T47D (cell line): Measurements from ENCODE around the gene ABI3BP.
"Not testable (repeated sequence)": the region's sequence is repeated elsewhere in the genome, so short reads cannot be mapped to it uniquely, and the experiment has no call there.

Experiments
- DNase-seq, 2 experiments: peaks; one replicate each; pipeline versions ENCODE4 v3.0.0 to v3.0.0-alpha.2; 2011 to 2012; ENCODE audit warnings: low read depth in 1 of 2, low spot score in 1 of 2
- JUND ChIP-seq: IDR thresholded peaks from 2 replicates; pipeline ENCODE4 v1.6.1; 2012; ENCODE audit warnings: low read depth
- in situ Hi-C: cut with HindIII; loops from 2 replicates; pipeline ENCODE4 v1.10.0; 2016; ENCODE audit warnings: low sequenced_read_pairs, low pct_unique_long_range_greater_than_20kb

The ABI3BP gene

GRCh38 chr3:100993309-100993708 is at the start of gene ABI3BP:
TSS of gene ABI3BP (minus strand) at chr3:100993421. CDS start at chr3:100993384, 37 bp downstream.
- no peak for TF ChIP-seq JUND
- in situ Hi-C loops: no loop called here
- DNase-seq: no peak

GRCh38 chr3:101039285-101039684 is 46.1 kb upstream of the ABI3BP start:
- in situ Hi-C loops: no loop called here
- DNase-seq: peak in 1 of 2 experiments; percentile 57
- TF ChIP-seq JUND: no peak

- no peak for TF ChIP-seq JUND
- in situ Hi-C loops: no loop called here
- no peak for DNase-seq
These were observed 45.7 kb upstream of the ABI3BP start for GRCh38 chr3:101038880-101039279.

GRCh38 chr3:101038393-101038792 is 45.2 kb upstream of the ABI3BP start:
- DNase-seq: no peak
- no peak for TF ChIP-seq JUND
- in situ Hi-C loops: no loop called here

- in situ Hi-C loops: no loop called here
- no peak for DNase-seq
- TF ChIP-seq JUND: no peak
These were observed 44.4 kb upstream of the ABI3BP start for GRCh38 chr3:101037613-101038012.

GRCh38 chr3:101036676-101037075 is 43.5 kb upstream of the ABI3BP start:
- DNase-seq: peak in 1 of 2 experiments; percentile 35
- TF ChIP-seq JUND: no peak
- in situ Hi-C loops: no loop called here

- in situ Hi-C loops: no loop called here
- peak; percentile 83 for TF ChIP-seq JUND
- DNase-seq: peak in 1 of 2 experiments; percentile 91
These were observed 43.0 kb upstream of the ABI3BP start for GRCh38 chr3:101036213-101036618.

- in situ Hi-C loops: no loop called here
- no peak for DNase-seq
- TF ChIP-seq JUND: no peak
These were observed 34.1 kb upstream of the ABI3BP start for GRCh38 chr3:101027286-101027685.

GRCh38 chr3:101026881-101027280 is 33.7 kb upstream of the ABI3BP start:
- no peak for DNase-seq
- in situ Hi-C loops: no loop called here
- no peak for TF ChIP-seq JUND

GRCh38 chr3:101026244-101026643 is 33.0 kb upstream of the ABI3BP start:
- in situ Hi-C loops: no loop called here
- no peak for DNase-seq
- TF ChIP-seq JUND: no peak

- DNase-seq: no peak
- TF ChIP-seq JUND: no peak
- in situ Hi-C loops: no loop called here
These were observed 27.3 kb upstream of the ABI3BP start for GRCh38 chr3:101020351-101021015.

GRCh38 chr3:101017017-101017416 is 23.8 kb upstream of the ABI3BP start:
- DNase-seq: no peak
- TF ChIP-seq JUND: no peak
- in situ Hi-C loops: no loop called here

GRCh38 chr3:101012312-101012711 is 19.1 kb upstream of the ABI3BP start:
- in situ Hi-C loops, DNase-seq: not testable (repeated sequence)

GRCh38 chr3:101011136-101011535 is 17.9 kb upstream of the ABI3BP start:
- DNase-seq: no peak
- in situ Hi-C loops: no loop called here
- TF ChIP-seq JUND: no peak
